BJ (cell line): ENCODE measurements around the gene LRP1B. TPM values are rescaled to one million over a fixed set of nuclear protein-coding genes. Genes with fewer than 3 reads are reported as not detected.

Source experiments
- CTCF ChIA-PET: fragments of 350-600 bp; formaldehyde crosslinking; extraction: SDS; loops from one replicate; lab custom pipeline; 2021; ENCODE audit warnings: antibody characterized with exemption, inconsistent platforms; lab: Yijun Ruan, JAX
- POLR2A ChIA-PET: fragments of 300-600 bp; sonication (Branson Sonifier 250); formaldehyde crosslinking; extraction: SDS; loops from one replicate; lab custom pipeline; 2021; ENCODE audit warnings: antibody characterized with exemption; lab: Charles Lee
- DNase-seq: peaks from one replicate; pipeline ENCODE4 v3.0.0-alpha.2; 2011; ENCODE audit warnings: low read depth
- H3K27me3 ChIP-seq: 2 replicates; pipeline ENCODE4 v1.6.0; 2011; ENCODE audit warnings: low read length; ENCODE audit not compliant: control insufficient read depth, insufficient read depth
- H3K36me3 ChIP-seq: 2 replicates; pipeline ENCODE4 v1.5.1; 2011; ENCODE audit warnings: low read length; ENCODE audit not compliant: control insufficient read depth, insufficient read depth
- H3K4me3 ChIP-seq: 2 replicates; pipeline ENCODE4 v1.5.1; 2011; ENCODE audit warnings: low read depth, mild to moderate bottlenecking, control low read depth, low read length
- CTCF ChIP-seq: IDR thresholded peaks from 2 replicates; pipeline ENCODE4 v1.5.1; 2011; ENCODE audit warnings: low read depth, mild to moderate bottlenecking, control low read depth, inconsistent platforms, low read length, moderate library complexity; ENCODE audit not compliant: insufficient read depth
- polyA plus RNA-seq: library from polyadenylated mRNA; depleted of rRNA; stranded (reverse); fragments of >200 nt; gene quantifications from 2 replicates; pipeline ENCODE4 v1.2.3, GENCODE V29; 2011

LRP1B gene
- polyA plus RNA-seq, 1 experiment = 0.04 TPM

GRCh38 chr2:140998017-140998416 lies 1132.8 kb downstream of the LRP1B start:
- Histone ChIP-seq H3K36me3 (no peaks in the 10 kb centered on the region), H3K27me3 (no peaks in the 10 kb centered on the region), H3K4me3 (no peak overlapping the region)
- no peak for TF ChIP-seq CTCF
- ChIA-PET CTCF (no interaction called here), POLR2A (no interaction called here)
- no peak for DNase-seq

GRCh38 chr2:140994856-140995255 lies 1136.0 kb downstream of the LRP1B start:
- CTCF ChIA-PET = no interaction called here
- TF ChIP-seq CTCF = no peak
- no peaks in the 10 kb centered on the region for H3K36me3 ChIP-seq
- no peak overlapping the region for H3K4me3 ChIP-seq
- POLR2A ChIA-PET = no interaction called here
- no peaks in the 10 kb centered on the region for H3K27me3 ChIP-seq
- DNase-seq = no peak

- ChIA-PET POLR2A (no interaction called here), CTCF (interaction anchor here (0.6 kb wide), 1 partner anchor 13 kb away, joined by 4 read pairs; no protein-coding TSS in a partner anchor)
- Histone ChIP-seq H3K27me3 (no peaks in the 10 kb centered on the region), H3K36me3 (no peaks in the 10 kb centered on the region), H3K4me3 (no peak overlapping the region)
- DNase-seq = peak; percentile 84
- TF ChIP-seq CTCF = no peak
Measured at GRCh38 chr2:140990416-140990815, 1140.4 kb downstream of the LRP1B start.

DNA sequence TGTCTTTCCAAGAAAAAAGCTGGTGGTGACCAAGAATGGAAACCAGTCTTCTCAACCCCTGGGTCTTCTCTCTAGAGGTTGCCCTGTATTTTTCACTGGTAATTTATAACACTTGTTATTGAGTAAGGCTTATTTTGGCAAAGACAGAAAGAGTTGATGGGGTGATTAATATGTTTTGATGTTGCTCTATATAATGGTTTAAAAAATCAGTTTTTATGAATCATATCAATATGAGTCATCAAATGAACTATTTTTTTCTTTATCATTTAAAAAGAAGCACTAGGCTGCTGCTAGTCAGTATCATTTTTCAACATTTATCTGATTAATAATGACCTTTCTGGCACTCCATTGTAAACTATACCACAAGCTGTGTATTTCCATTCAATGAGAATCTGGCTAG lies 1142.2 kb downstream of the LRP1B start:
- ChIA-PET CTCF (interaction anchor here (1.2 kb wide), 1 partner anchor 13 kb away, joined by 3 read pairs; no protein-coding TSS in a partner anchor), POLR2A (no interaction called here)
- H3K27me3 ChIP-seq = no peaks in the 10 kb centered on the region
- H3K4me3 ChIP-seq = no peak overlapping the region
- no peak for DNase-seq
- no peaks in the 10 kb centered on the region for H3K36me3 ChIP-seq
- no peak for TF ChIP-seq CTCF

- DNase-seq = no peak
- Histone ChIP-seq H3K36me3 (no peaks in the 10 kb centered on the region), H3K4me3 (no peak overlapping the region), H3K27me3 (no peaks in the 10 kb centered on the region)
- CTCF ChIA-PET = no interaction called here
- POLR2A ChIA-PET = no interaction called here
- TF ChIP-seq CTCF = no peak
Measured at GRCh38 chr2:140986456-140986855, 1144.4 kb downstream of the LRP1B start.
